Skeletal muscle satellite cell (primary cell): ENCODE results near the gene AMBRA1.
"Not testable (repeated sequence)": the region's sequence is repeated elsewhere in the genome, so short reads cannot be mapped to it uniquely, and the experiment has no call there.

ENCODE experiments used
- H3K27me3 ChIP-seq: 2 replicates; pipeline ENCODE4 v1.7.0; 2013; ENCODE audit warnings: low read length; ENCODE audit not compliant: control insufficient read depth, insufficient read depth
- H3K36me3 ChIP-seq: 2 replicates; pipeline ENCODE4 v1.7.0; 2013; ENCODE audit warnings: mild to moderate bottlenecking, control low read depth, low read length; ENCODE audit not compliant: insufficient read depth
- H3K4me1 ChIP-seq: 2 replicates; pipeline ENCODE4 v1.7.0; 2013; ENCODE audit warnings: low read length; ENCODE audit not compliant: control insufficient read depth, insufficient read depth
- H3K4me2 ChIP-seq: 2 replicates; pipeline ENCODE4 v1.7.0; 2013; ENCODE audit warnings: mild to moderate bottlenecking, low read length
- H3K4me3 ChIP-seq: 2 replicates; pipeline ENCODE4 v1.7.0; 2013; ENCODE audit warnings: low read length
- H3K9ac ChIP-seq: 2 replicates; pipeline ENCODE4 v1.7.0; 2013; ENCODE audit warnings: mild to moderate bottlenecking, low read depth, low read length, moderate library complexity
- H3K9me3 ChIP-seq: replicated peaks from 2 replicates; pipeline ENCODE4 v1.7.0; 2013; ENCODE audit warnings: mild to moderate bottlenecking, control low read depth, low read length

The AMBRA1 gene

DNA sequence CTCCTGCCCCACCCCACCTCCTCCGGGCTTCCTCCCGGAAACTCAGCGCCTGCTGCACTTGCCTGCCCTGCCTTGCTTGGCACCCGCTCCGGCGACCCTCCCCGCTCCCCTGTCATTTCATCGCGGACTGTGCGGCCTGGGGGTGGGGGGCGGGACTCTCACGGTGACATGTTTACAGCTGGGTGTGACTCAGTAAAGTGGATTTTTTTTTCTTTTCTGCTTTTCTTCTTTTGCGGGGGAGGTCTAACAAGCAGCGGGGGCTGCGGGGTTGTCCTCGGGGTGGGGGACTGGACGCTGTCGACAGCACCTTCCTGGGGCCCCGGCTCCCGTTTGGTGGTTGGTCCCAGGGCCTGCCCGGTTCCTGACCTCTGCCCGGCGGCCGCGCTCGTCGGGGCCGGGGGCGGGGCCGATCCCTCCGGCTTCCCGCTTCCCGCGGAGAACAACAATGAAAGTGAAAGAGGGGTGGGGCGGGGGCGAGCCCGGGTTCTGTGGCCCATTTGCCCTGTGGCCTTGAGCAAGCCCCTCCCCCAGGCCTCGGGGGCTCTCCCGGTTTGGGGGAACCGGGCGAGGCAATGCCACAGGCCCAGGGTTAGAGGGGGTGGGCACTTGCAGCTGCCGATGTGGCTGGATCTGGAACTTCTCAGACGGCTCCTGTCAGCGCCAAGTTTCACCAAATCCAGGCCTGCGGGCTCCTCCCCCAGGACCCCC is 213.3 kb downstream of the AMBRA1 start:
- peak overlapping the region; percentile 77 for H3K9ac ChIP-seq
- H3K36me3 ChIP-seq = peaks cover 17% of the 10 kb centered on the region
- H3K4me2 ChIP-seq = peak overlapping the region; percentile 85
- H3K4me1 ChIP-seq = peaks cover 24% of the 10 kb centered on the region
- H3K4me3 ChIP-seq = peak overlapping the region; percentile 68
- H3K27me3 ChIP-seq = peaks cover 6% of the 10 kb centered on the region
- no peaks in the 10 kb centered on the region for H3K9me3 ChIP-seq

DNA sequence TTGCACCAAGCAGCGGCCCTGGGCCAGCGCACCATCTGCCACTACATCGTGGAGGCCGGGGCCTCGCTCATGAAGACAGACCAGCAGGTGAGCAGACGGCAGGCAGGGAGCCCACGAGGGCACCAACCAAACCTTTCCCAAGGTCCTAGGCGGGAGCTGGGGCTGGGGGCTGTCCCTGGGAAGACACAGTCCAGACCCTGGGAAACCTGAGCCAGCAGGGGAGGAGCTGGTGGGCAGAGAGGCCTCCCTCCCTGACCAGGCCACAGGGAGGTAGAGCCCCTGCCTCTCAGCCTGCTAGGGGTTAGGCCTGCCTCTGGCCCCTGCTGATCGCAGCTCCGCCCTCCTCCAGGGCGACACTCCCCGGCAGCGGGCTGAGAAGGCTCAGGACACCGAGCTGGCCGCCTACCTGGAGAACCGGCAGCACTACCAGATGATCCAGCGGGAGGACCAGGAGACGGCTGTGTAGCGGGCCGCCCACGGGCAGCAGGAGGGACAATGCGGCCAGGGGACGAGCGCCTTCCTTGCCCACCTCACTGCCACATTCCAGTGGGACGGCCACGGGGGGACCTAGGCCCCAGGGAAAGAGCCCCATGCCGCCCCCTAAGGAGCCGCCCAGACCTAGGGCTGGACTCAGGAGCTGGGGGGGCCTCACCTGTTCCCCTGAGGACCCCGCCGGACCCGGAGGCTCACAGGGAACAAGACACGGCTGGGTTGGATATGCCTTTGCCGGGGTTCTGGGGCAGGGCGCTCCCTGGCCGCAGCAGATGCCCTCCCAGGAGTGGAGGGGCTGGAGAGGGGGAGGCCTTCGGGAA is 214.1 kb downstream of the AMBRA1 start:
- not testable (repeated sequence) for H3K4me3 ChIP-seq, H3K9ac ChIP-seq, H3K9me3 ChIP-seq, H3K4me2 ChIP-seq, H3K27me3 ChIP-seq
- Histone ChIP-seq H3K4me1 (peaks cover 24% of the 10 kb centered on the region), H3K36me3 (peaks cover 21% of the 10 kb centered on the region)

DNA sequence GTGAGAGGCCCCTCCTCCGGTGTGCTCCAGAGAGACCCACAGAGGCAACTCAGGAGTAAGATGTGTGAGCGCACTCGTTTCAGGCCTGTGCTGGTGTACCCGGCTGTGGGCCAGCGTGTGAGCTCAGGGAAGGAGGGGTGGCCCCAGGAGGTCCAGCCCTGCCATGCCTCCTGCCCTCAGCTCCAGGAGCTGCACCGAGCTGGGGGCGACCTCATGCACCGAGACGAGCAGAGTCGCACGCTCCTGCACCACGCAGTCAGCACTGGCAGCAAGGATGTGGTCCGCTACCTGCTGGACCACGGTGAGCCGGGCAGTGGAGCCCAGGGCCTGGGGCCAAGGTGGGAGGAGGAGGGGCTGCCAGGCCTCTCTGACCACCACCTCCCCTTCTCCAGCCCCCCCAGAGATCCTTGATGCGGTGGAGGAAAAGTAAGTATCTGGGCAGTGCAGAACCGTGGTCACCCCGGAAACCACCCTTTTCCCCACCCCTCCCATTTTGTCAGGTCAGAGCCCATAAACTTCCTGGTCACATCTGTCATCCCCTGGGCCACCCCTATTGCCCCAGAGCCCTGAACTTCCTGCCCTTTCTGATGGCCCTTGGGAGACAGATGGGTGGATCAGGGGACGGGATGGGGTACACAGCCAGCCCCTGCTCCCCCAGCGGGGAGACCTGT is 214.9 kb downstream of the AMBRA1 start:
- Histone ChIP-seq H3K4me2 (no peak overlapping the region), H3K4me3 (no peak overlapping the region), H3K4me1 (peaks cover 24% of the 10 kb centered on the region), H3K9ac (no peak overlapping the region), H3K27me3 (peaks cover 6% of the 10 kb centered on the region), H3K9me3 (no peaks in the 10 kb centered on the region), H3K36me3 (peaks cover 27% of the 10 kb centered on the region)

DNA sequence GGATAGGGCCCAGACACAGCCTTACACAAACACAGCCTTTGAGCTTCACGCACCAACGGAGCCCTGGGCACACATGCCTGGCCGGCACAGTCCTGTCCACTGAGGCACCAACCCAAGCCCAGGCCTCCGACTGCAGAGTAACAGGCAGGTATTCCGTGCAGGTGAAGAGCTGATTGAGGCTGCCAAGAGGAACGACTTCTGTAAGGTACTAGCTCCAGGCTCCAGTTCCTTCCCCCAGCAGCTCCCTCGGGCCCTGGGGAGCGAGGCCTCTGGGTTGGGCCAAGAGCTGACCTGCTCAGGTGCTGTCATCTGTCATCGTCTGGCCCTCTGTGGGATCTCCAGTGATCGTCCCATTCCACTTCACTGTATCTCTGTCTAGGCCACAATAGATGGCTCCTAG is 215.5 kb downstream of the AMBRA1 start:
- H3K9me3 ChIP-seq = no peaks in the 10 kb centered on the region
- H3K4me3 ChIP-seq = no peak overlapping the region
- no peak overlapping the region for H3K9ac ChIP-seq
- H3K27me3 ChIP-seq = peaks cover 6% of the 10 kb centered on the region
- H3K4me1 ChIP-seq = peaks cover 24% of the 10 kb centered on the region
- H3K4me2 ChIP-seq = no peak overlapping the region
- peaks cover 27% of the 10 kb centered on the region for H3K36me3 ChIP-seq

DNA sequence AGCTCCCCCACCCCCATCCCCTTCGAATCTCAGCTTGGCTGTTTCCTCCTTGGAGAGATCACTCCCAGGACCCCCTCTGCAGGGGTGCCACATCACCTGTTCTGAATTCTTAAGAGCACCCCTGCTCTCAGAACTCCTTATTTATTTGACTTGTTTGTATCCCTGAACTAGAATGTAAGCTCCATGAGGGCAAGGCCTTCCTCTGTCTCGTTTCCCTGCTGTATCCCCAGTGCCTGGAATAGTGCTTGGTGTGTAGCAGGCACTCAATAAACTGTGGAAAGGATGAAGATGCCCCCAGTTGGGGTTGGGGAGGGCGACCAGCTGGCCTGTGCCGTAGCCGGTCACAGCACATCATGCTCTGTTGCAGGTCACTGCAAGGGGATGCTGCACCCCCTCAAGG is 216.0 kb downstream of the AMBRA1 start:
- no peak overlapping the region for H3K9ac ChIP-seq
- peaks cover 22% of the 10 kb centered on the region for H3K4me1 ChIP-seq
- no peak overlapping the region for H3K4me3 ChIP-seq
- H3K9me3 ChIP-seq = no peaks in the 10 kb centered on the region
- peaks cover 27% of the 10 kb centered on the region for H3K36me3 ChIP-seq
- peaks cover 6% of the 10 kb centered on the region for H3K27me3 ChIP-seq
- no peak overlapping the region for H3K4me2 ChIP-seq

DNA sequence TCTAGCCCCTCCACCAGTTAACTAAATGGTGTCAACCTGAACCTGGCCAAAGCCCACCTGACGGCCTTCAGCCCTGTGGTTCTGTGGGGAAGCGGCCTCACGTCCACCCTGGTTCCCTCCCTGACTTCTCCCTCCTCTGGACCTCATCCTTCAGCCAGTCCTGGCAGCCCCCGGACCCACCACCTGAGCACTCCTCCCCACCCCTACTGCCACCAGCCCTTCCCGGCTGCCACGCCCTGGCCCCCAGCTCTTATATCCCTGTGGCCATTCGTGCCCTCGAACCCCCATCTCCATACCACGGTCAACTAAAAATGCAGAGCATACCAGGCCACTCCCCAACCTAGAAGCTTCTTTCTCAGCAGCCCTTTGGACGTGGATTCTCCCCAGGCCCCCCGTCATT is 216.5 kb downstream of the AMBRA1 start:
- Histone ChIP-seq H3K9ac (no peak overlapping the region), H3K4me1 (peaks cover 17% of the 10 kb centered on the region), H3K4me3 (no peak overlapping the region), H3K36me3 (peaks cover 27% of the 10 kb centered on the region), H3K4me2 (no peak overlapping the region), H3K9me3 (no peaks in the 10 kb centered on the region), H3K27me3 (peaks cover 5% of the 10 kb centered on the region)

DNA sequence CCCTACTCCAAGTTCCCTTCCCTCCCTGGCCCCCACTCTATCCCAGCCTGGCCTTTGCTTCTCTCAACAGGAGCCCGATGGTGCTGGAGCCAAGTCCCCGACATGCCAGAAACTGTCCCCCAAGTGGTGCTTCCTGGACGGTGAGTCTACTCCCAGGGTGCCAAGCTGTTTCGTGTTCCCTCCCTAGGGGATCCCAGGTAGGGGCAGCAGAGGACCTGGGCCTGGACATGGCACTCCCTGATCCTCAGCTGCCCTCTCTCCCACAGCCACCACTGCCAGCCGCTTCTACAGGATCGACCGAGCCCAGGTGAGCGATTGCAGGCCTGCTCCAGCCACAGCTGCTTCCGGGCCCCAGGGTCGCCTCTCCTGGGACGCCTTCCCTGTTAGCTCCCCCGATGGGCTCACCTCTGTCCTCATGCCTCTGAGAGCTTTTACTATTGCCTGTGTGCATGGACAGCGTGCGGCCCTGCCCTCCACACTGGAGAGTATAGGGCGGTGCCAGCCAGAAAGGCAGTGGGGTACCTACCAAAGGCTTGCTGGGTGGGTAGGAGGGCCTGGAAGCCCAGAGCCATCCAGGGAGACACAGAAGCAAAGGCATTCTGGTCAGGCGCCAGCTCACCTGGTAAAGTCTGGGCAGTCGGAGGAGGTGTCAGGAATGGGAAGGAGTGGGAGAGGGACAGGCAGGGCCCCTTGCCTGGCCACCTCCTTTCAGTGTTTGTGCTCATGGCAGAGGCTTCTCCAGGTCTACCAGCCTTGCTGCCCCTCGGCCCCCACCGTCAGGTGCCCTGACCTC is 217.4 kb downstream of the AMBRA1 start:
- Histone ChIP-seq H3K27me3 (no peaks in the 10 kb centered on the region), H3K4me1 (peaks cover 11% of the 10 kb centered on the region), H3K4me2 (no peak overlapping the region), H3K36me3 (peaks cover 29% of the 10 kb centered on the region), H3K9ac (no peak overlapping the region), H3K4me3 (no peak overlapping the region), H3K9me3 (no peaks in the 10 kb centered on the region)

DNA sequence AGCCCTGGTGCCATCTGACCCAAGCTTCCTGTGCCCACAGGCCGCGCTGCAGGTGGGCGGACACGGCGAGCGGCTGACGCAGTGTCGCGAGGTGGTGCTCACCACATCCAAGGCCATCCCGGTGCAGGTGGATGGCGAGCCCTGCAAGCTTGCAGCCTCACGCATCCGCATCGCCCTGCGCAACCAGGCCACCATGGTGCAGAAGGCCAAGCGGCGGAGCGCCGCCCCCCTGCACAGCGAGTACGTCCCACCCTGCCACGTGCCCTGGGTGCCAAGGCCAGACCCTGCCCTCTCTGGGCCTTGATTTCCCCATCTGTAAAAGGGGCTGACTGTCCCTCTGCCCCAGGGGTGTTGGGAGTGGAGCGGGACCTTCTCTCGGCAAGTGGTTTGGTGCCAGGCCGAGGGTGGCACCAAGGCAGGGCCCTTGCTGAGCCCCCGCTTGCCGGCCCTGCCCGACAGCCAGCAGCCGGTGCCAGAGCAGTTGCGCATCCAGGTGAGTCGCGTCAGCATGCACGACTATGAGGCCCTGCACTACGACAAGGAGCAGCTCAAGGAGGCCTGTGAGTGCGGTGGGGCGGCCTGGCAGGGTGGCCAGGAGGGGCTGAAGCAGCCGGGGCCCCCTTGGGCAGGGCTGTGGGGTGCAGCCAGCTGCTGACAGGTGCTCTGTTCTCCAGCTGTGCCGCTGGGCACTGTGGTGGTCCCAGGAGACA is 218.3 kb downstream of the AMBRA1 start:
- H3K4me3 ChIP-seq = no peak overlapping the region
- H3K9ac ChIP-seq = no peak overlapping the region
- no peaks in the 10 kb centered on the region for H3K27me3 ChIP-seq
- no peak overlapping the region for H3K4me2 ChIP-seq
- H3K36me3 ChIP-seq = peaks cover 32% of the 10 kb centered on the region
- H3K9me3 ChIP-seq = no peaks in the 10 kb centered on the region
- H3K4me1 ChIP-seq = peaks cover 4% of the 10 kb centered on the region

DNA sequence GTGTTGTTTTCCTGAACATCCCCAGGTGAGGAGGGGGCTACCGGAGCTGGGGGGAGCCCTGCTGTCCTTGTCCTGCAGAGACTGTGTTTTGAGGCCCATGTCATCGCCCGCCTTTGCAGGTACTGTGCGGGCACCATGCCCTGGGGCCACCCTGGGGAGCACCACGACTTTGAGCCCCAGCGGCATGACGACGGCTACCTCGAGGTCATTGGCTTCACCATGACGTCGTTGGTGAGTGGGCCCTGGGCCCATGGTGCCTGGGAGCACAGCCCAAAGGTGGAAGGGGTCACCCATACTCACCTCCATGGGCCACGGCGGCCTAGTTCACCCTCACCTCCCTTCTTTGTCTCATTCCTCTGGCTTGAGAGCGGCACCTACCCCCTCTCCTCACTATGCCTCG is 219.0 kb downstream of the AMBRA1 start:
- H3K9ac ChIP-seq = no peak overlapping the region
- H3K4me1 ChIP-seq = no peaks in the 10 kb centered on the region
- peaks cover 37% of the 10 kb centered on the region for H3K36me3 ChIP-seq
- no peaks in the 10 kb centered on the region for H3K27me3 ChIP-seq
- no peak overlapping the region for H3K4me2 ChIP-seq
- no peaks in the 10 kb centered on the region for H3K9me3 ChIP-seq
- no peak overlapping the region for H3K4me3 ChIP-seq

DNA sequence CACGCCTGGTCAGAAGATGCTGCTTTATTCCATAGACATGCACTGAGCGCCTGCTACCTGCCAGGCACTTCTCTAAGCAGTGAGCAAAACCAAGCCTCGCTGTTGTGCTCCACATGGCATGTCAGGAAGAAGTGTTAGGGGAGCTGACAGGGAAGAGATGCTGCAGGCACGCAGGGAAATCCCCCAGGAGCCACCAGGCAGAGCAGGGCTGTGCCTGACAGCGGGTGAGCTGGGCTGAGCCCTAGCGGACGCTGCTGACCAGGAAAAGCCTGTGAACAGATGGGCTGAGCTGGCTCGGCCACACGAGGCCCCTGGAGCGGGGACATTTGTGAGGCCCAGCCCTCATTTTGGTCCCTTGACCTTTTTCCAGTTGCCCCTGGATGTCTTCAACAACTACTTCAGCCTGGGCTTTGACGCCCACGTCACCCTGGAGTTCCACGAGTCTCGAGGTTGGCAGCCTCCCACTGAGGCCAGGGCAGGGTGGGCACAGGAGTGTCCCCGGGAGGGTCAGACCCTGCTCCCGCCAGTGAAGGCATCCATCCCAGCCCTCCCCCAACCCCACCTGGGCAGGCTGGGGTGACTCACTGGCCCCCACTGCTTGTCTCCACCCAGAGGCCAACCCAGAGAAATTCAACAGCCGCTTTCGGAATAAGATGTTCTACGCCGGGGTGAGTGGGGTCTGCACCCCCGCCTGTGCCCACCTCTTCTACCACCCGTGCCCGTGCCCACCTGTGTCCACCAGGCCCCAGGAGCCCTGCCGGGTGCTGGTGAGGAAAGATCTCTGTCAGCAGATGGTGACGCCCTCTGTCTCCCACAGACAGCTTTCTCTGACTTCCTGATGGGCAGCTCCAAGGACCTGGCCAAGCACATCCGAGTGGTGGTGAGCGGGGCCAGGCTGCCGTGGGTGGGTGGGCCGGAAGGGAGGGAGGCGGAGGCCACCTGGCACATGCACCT is 219.8 kb downstream of the AMBRA1 start:
- Histone ChIP-seq H3K27me3 (no peaks in the 10 kb centered on the region), H3K4me1 (no peaks in the 10 kb centered on the region), H3K4me2 (no peak overlapping the region), H3K4me3 (no peak overlapping the region), H3K36me3 (peaks cover 37% of the 10 kb centered on the region), H3K9me3 (no peaks in the 10 kb centered on the region), H3K9ac (no peak overlapping the region)
